ENCODE measurements around the gene ZNF57.
"Not testable (repeated sequence)": the region's sequence is repeated elsewhere in the genome, so short reads cannot be mapped to it uniquely, and the experiment has no call there.

Gene ZNF57

GRCh38 chr19:2900296-2901252 lies at the start of gene ZNF57:
Gene ZNF57 (plus strand): TSS chr19:2900928. CDS start chr19:2901046, 118 bp downstream.
- DNase-seq (ENCODE audit: low read depth) = peak; percentile 84

GRCh38 chr19:2852598-2852997 lies 48.1 kb upstream of the ZNF57 start:
- no peak for DNase-seq (ENCODE audit: low read depth)

- no peak for DNase-seq (ENCODE audit: low read depth)
Observed at GRCh38 chr19:2853015-2853606, 47.6 kb upstream of the ZNF57 start.

GRCh38 chr19:2854849-2855248 lies 45.9 kb upstream of the ZNF57 start:
- DNase-seq (ENCODE audit: low read depth) = no peak

DNA sequence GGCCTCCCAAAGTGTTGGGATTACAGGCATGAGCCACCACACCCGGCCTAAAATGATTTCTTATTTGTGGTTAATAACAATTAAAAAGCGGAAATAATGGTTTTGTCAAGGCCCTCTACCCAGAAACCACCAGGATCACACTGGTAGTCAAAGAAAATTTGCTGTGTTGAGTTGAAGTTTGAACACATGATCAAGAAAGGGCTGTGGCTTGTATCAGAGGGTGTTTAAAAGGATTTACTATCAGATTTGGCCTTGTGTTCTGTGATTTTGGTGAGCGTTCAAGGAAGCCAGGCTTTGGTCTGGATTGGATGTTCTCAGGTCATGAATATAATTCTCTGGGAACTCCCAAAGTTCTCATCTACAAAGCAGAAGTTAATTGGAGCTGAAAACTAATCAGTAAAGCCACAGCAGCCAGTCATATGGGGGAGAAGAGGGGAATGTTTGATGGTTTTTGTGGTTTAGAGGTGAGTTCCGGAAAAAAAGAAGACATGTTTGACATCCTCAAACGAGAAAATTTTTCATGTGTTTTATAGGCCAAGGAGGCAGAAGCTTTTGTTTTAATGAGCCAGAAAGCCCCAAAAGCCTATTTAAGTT lies 44.2 kb upstream of the ZNF57 start:
- no peak for DNase-seq (ENCODE audit: low read depth)

GRCh38 chr19:2858864-2859263 lies 41.9 kb upstream of the ZNF57 start:
- DNase-seq (ENCODE audit: low read depth) = no peak

GRCh38 chr19:2863816-2864215 lies 36.9 kb upstream of the ZNF57 start:
- no peak for DNase-seq (ENCODE audit: low read depth)

DNA sequence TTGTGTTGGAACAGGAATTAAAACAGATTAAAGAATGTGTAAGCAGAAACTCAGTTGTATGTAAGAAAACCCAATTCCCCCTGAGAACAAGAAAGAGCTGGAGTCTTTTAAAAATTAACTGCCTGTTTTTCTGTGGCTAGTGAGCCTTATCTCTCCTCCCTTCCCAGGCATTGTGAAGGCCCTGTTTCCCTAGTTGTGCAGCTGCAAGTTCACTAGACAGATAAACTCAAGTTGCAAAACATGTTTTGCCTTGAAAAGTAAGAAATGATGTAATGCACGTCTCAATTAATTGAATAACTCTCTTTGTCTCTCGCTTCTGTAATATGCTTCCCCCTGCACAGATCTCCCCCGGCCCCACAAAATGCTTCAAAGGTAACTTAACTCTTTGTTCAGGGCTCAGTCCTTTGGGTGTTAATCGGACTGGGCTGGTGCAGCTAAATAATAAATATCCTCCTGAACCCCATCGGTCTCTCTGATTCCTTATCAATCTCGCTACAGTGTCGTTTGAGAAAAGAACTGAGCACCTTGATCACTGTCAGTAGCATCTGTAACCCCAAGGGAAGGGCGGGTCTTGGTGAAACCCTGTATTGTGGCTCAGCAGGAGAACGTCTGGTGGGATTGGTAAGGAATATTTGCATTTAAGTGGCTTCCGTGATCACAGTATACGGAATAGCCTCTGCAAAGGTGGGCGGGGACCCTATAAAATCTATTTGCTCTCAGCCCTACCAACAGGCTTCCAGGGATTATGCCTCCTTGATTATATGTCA lies 35.2 kb upstream of the ZNF57 start:
- DNase-seq (ENCODE audit: low read depth) = no peak

- DNase-seq (ENCODE audit: low read depth) = no peak
Observed at GRCh38 chr19:2866495-2867024, 34.2 kb upstream of the ZNF57 start.

GRCh38 chr19:2867025-2867991 lies 33.4 kb upstream of the ZNF57 start, which contains the start of gene ZNF556:
Gene ZNF556 (plus strand): TSS chr19:2867335. CDS start chr19:2867422, 87 bp downstream.
- no peak for DNase-seq (ENCODE audit: low read depth)

DNA sequence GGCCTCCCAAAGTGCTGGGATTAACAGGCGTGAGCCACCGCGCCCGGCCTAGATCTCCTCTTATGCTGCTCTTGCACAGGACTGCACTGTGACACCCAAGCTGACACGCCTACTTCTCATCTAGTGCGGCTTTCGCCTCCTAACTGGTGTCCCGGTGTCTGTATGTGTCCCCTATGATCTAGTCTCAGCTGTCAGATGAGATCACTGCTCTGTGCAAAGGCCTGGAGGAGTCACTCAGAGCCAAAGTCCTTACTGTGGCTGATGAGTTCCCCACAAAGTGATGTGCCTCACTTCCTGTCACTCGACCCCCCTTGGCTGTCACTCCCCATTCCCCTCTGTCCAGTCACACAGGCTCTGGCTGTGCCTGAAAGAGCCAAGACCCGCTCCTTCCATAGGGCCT lies 31.1 kb upstream of the ZNF57 start:
- DNase-seq (ENCODE audit: low read depth) = no peak

DNA sequence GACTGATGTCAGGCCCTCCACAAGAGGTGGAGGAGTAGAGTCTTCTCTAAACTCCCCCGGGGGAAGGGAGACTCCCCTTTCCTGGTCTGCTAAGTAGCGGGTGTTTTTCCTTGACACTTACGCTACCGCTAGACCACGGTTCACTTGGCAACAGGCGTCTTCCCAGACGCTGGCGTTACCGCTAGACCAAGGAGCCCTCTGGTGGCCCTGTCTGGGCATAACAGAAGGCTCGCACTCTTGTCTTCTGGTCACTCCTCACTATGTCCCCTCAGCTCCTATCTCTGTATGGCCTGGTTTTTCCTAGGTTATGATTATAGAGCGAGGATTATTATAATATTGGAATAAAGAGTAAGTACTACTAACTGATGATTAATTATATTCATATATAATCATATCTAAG lies 28.6 kb upstream of the ZNF57 start:
- not testable (repeated sequence) for DNase-seq (ENCODE audit: low read depth)

DNA sequence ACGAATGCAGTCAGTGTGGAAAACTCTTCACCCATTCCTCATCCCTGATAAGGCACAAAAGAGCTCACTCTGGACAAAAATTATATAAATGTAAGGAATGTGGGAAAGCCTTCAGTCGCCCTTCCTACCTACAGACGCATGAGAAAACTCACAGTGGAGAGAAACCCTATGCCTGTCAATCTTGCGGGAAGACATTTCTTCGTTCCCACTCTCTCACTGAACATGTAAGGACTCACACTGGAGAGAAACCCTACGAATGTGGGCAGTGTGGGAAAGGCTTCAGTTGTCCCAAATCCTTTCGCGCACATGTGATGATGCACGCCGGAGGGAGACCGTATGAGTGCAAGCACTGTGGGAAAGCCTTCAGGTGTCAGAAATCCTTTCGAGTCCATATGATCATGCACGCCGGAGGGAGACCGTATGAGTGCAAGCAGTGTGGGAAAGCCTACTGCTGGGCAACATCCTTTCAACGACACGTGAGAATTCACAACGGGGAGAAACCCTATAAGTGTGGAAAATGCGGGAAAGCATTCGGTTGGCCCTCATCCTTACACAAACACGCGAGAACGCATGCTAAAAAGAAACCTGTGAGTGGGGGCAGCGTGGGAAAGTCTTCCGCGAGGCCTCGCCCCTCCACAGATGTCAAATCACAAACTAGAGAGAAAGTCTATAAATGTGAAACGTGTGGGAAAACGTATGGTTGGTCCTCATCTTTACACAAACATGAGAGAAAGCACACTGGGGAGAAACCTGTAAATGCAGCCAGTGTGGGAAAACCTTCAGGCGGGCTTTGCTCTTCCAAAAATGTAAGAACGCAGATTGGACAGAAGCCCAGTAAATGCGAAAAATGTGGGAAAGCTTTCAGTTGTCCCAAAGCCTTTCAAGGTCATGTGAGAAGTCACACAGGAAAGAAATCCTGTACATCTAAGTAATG lies 23.1 kb upstream of the ZNF57 start:
- DNase-seq (ENCODE audit: low read depth) = no peak

GRCh38 chr19:2883686-2884439 lies 16.9 kb upstream of the ZNF57 start:
- no peak for DNase-seq (ENCODE audit: low read depth)

GRCh38 chr19:2885736-2886135 lies 15.0 kb upstream of the ZNF57 start:
- DNase-seq (ENCODE audit: low read depth) = no peak

GRCh38 chr19:2887391-2887914 lies 13.3 kb upstream of the ZNF57 start:
- DNase-seq (ENCODE audit: low read depth) = no peak

- DNase-seq (ENCODE audit: low read depth) = peak; percentile 29
Observed at GRCh38 chr19:2888731-2889224, 11.9 kb upstream of the ZNF57 start.

DNA sequence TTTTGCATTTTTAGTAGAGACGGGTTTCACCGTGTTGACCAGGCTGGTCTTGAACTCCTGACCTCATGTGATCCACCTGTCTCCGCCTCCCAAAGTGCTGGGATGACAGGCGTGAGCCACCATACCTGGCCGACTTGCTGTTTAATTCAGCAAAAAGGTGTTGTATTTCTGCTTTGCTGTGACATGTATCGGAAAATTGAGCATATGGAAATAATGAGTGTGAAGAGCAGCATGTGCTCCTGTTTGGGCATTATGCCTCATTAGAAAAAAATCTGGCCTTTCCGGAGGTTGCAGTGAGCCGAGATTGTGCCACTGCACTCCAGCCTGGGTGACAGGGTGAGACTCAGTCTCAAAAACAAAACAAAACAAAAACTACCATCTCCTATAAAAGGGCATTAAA lies 10.2 kb upstream of the ZNF57 start:
- DNase-seq (ENCODE audit: low read depth) = not testable (repeated sequence)
